VCaP (cell line): ENCODE measurements around the gene DZIP1L.

Source experiments
- H3K27ac ChIP-seq: fragments of 450-650 bp; 2 replicates; pipeline ENCODE4 v1.5.1; 2017
- TF ChIP-seq, protein P1 (sequence below): fragments of 450-650 bp; conservative IDR thresholded peaks from 2 replicates; pipeline ENCODE4 v1.5.1; 2017; ENCODE audit warnings: mild to moderate bottlenecking, moderate library complexity

The DZIP1L gene

DNA sequence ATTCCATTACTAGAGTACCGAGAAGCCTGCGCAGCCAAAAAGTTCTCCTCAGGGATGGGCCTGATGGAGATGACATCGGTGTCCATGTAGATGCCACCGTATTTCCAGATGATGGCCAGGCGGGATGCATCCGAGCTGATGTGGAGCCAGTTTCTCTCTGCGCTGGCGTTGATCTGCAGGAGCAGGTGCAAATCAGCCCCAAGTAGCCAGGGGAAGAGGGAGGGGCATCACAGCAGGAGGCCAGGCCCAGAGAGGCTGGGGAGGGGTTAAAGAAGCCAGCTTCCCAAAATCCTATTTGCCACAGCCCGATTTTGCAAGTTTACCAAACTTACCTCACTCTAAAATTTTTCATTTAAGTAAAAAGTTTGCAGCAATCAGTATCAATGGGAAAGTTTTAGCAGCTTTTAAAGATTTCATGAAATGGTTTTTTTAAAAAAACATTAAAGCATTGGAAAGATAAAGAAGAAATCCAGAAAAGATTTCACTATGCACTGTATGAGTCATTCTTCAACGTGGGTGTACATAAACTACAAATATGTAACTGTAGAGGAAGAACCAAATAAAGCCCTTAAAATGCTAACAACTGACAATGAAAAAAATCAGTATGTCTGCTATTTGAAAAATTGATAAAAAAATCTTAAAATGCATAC lies 9.4 kb upstream of the DZIP1L start:
- TF ChIP-seq, protein P1, sequence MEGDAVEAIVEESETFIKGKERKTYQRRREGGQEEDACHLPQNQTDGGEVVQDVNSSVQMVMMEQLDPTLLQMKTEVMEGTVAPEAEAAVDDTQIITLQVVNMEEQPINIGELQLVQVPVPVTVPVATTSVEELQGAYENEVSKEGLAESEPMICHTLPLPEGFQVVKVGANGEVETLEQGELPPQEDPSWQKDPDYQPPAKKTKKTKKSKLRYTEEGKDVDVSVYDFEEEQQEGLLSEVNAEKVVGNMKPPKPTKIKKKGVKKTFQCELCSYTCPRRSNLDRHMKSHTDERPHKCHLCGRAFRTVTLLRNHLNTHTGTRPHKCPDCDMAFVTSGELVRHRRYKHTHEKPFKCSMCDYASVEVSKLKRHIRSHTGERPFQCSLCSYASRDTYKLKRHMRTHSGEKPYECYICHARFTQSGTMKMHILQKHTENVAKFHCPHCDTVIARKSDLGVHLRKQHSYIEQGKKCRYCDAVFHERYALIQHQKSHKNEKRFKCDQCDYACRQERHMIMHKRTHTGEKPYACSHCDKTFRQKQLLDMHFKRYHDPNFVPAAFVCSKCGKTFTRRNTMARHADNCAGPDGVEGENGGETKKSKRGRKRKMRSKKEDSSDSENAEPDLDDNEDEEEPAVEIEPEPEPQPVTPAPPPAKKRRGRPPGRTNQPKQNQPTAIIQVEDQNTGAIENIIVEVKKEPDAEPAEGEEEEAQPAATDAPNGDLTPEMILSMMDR, result no peak
- no peak overlapping the region for H3K27ac ChIP-seq

DNA sequence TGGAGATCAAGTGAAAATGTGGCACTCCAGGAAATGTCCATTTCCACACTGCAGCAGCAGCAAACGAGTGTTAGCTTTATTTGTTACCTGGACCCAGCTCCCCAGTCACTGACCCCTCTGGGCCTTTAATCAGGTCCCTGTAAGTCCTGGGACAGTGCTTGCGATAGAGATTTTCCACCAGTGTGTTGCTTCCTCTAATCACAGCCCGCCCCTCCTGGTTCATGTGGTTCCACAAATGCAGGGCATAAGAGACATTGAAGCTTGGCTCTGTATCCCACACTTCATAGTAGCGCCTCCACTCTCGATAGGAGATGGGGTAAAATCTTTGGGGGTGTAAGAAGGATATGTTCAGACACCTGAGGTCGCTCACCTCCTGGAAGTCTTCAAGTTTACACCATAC lies 8.8 kb upstream of the DZIP1L start:
- TF ChIP-seq, protein P1, result no peak
- no peak overlapping the region for H3K27ac ChIP-seq

DNA sequence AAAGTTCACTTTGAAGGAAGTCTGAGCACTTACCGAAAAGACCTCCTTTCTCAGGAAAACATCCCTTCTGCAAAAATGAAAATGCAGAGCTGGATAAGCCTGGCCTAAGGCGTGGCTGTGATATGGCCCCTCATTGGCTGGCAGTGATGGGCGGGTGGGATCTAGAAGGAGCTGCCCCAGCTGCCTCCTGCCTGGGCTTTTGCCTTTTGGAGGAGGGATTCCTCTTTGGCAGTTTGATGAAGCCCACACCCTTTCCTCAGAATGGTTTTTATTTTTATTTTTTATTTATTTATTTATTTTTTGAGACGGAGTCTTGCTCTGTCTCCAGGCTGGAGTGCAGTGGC lies 4.0 kb upstream of the DZIP1L start:
- TF ChIP-seq, protein P1, result no peak
- no peak overlapping the region for H3K27ac ChIP-seq

DNA sequence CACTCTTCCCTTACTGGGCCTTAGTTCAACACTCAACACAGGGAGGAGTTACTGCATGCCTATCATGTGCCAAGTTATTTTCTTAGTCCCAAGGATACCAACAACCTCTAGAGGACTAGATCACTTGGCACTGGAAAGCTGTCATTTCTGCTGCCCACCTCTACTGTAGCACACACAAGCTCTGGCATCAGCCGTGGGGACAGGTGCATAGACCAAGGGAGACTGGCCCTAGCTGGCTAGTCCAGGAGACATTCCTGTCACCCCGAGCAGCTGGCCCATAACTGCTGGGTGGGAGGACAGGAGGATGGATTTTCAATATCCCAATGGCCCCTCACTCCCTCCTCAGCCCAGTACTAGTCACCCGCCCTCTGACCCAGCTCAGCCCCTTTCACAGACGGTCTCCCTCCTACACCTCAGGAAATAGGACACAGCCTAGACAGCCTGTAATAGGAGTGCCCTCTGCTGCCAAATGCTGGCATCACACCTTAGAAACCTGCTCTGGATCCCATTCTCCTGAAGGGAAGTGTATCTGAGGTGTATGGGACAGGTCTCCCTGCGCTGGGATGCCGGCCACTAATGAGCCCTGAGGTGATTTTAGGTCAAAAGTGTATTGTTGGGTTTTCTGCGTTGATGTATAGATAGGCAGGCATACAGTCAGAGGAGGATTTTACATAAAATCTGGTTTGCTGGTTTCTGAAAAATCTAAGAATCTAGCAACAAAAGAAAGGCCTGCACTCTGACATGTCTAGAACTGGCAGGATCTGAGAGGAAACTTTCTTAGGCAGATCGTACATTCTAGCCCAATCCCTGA lies 3.4 kb upstream of the DZIP1L start:
- no peak overlapping the region for H3K27ac ChIP-seq
- TF ChIP-seq, protein P1, result peak; percentile 91

DNA sequence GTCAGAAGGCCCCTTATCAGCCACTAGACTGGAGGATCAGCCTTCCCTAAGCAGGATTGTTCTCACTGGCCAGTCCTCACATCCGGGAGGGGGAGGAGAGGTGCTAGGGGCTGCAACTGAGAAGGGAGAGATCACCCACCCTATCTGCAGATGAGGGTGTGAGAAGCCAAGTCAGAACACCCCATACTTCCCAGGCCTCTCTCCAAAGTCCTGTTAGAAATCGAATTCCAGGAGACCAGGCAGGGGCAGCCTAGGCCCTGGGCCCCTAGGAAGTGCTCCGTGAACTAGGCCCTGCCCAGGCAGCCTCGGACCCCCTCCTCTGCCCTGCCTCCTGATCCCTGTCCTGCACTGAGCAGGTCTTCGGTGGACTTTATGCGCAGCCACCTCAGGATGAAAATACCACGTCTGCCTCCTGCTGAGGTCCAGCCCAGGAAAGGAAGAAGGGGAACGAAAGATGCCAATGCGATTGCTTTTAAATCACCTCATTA lies 933 bp downstream of the DZIP1L start:
- TF ChIP-seq, protein P1, result no peak

DNA sequence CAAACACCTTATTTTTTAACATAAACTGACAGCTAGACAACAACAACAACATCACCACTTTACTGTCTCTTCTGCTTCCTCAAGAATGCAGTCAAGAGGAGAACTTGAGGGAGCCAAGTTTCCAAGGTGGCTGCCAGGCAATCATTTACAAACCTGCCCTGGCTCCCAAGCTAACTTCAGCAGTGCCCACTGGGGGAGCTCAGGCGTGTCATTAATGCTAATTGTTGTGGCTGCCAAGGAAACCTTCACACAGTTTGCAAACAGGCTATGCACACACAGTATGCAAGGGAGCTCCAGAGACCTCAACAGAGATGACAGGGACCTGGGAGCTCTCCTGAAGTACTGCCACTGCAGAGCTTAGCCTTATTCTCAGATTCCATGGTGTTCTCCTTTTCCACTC lies 2.1 kb downstream of the DZIP1L start:
- H3K27ac ChIP-seq, result no peak overlapping the region
- TF ChIP-seq, protein P1, result no peak

More for the DNA sequence above, 933 bp downstream of the DZIP1L start:
- peak overlapping the region; percentile 55 for H3K27ac ChIP-seq

DNA sequence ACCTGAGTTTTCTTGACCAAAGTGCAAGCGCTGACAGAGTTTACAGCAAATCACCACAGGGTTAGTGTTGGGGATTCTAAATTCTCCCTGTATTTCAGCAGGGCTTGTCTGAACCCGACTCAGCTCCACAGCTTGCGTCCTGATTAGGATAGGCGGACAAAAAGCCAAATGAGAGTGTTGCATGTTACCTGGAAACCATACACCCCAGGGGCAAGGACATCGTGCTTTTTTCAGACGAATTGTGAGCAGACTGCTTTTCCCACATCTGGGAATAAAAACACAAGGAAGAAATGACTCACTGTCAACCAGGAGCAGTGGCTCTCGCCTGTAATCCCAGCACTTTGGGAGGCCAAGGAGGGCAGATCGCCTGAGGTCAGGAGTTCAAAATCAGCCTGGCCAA lies 3.0 kb downstream of the DZIP1L start:
- no peak overlapping the region for H3K27ac ChIP-seq
- TF ChIP-seq, protein P1, result no peak
